ENCODE measurements around the gene MINDY4B. TPM values are rescaled to one million over a fixed set of nuclear protein-coding genes. Genes with fewer than 3 reads are reported as not detected.

The MINDY4B gene
- total RNA-seq, 3 donors from 2014 or later: not detected

- intact Hi-C loops (cut with DNase I, micrococcal nuclease): no loop called here
- DNase-seq: no peak
Measured at GRCh38 chr3:150830094-150830681, 75.1 kb downstream of the MINDY4B start.

DNA sequence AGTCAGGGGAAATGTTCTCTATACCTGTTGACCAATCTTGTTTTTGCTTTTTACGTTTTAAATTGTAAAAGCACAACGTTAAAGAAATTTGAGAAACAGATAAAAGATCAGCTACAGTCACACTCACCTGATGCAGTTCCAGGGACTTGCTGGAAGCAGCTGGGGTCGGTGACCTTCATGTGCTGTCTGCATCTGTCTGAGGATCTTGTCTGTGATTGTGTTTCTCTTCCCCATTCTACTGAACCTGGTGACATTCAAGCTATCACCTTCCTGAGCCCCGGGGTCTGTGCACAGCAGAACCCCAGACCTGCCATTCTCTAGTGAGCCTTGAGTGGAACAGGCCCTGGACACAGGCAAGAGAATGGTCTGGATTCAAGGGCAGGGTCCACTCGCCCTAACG, 75.8 kb downstream of the MINDY4B start:
- intact Hi-C loops (cut with DNase I, micrococcal nuclease): no loop called here
- Histone ChIP-seq H3K4me3 (no peak overlapping the region), H3K9me3 (no peaks in the 10 kb centered on the region), H3K4me1 (ENCODE audit: low read depth) (no peaks in the 10 kb centered on the region), H3K36me3 (ENCODE audit: low read depth) (no peaks in the 10 kb centered on the region)
- no peak for TF ChIP-seq CTCF (IDR thresholded peaks at IDR 0.05)
- ATAC-seq: no peak
- no peak for DNase-seq

More at GRCh38 chr3:150830094-150830681, 75.1 kb downstream of the MINDY4B start:
- H3K4me1 ChIP-seq (ENCODE audit: low read depth): no peaks in the 10 kb centered on the region
- no peak for TF ChIP-seq CTCF (IDR thresholded peaks at IDR 0.05)
- ATAC-seq: no peak
- no peaks in the 10 kb centered on the region for H3K9me3 ChIP-seq
- H3K4me3 ChIP-seq: no peak overlapping the region
- H3K36me3 ChIP-seq (ENCODE audit: low read depth): no peaks in the 10 kb centered on the region

- TF ChIP-seq CTCF (IDR thresholded peaks at IDR 0.05): no peak
- H3K4me3 ChIP-seq: no peak overlapping the region
- H3K36me3 ChIP-seq (ENCODE audit: low read depth): no peaks in the 10 kb centered on the region
- no peak for ATAC-seq
- no peaks in the 10 kb centered on the region for H3K9me3 ChIP-seq
- H3K4me1 ChIP-seq (ENCODE audit: low read depth): no peaks in the 10 kb centered on the region
- DNase-seq: no peak
- intact Hi-C loops (cut with DNase I, micrococcal nuclease): no loop called here
Measured at GRCh38 chr3:150828997-150829396, 76.2 kb downstream of the MINDY4B start.

- ATAC-seq: no peak
- no peaks in the 10 kb centered on the region for H3K36me3 ChIP-seq (ENCODE audit: low read depth)
- no peak overlapping the region for H3K4me3 ChIP-seq
- H3K4me1 ChIP-seq (ENCODE audit: low read depth): no peaks in the 10 kb centered on the region
- no peak for DNase-seq
- no peaks in the 10 kb centered on the region for H3K9me3 ChIP-seq
- intact Hi-C loops (cut with DNase I, micrococcal nuclease): no loop called here
- TF ChIP-seq CTCF (IDR thresholded peaks at IDR 0.05): no peak
Measured at GRCh38 chr3:150828261-150828660, 77.0 kb downstream of the MINDY4B start.

GRCh38 chr3:150826466-150827282, 78.6 kb downstream of the MINDY4B start:
- intact Hi-C loops (cut with DNase I, micrococcal nuclease): no loop called here
- ATAC-seq (no peak), DNase-seq (no peak)
- TF ChIP-seq CTCF (IDR thresholded peaks at IDR 0.05): no peak
- H3K36me3 ChIP-seq (ENCODE audit: low read depth): no peaks in the 10 kb centered on the region
- H3K4me3 ChIP-seq: no peak overlapping the region
- no peaks in the 10 kb centered on the region for H3K4me1 ChIP-seq (ENCODE audit: low read depth)
- H3K9me3 ChIP-seq: no peaks in the 10 kb centered on the region
